ENCODE results near the gene CHRDL2.

- TF ChIP-seq POLR2AphosphoS5 (IDR thresholded peaks at IDR 0.05): no peak
- no peak for TF ChIP-seq EP300 (IDR thresholded peaks at IDR 0.05)
Measured at GRCh38 chr11:74648894-74649293, 82.3 kb downstream of the CHRDL2 start.
